Activated CD4-positive, CD25-positive, alpha-beta regulatory T cell (primary cell): ENCODE data around the gene MRPL50.

Experiments used
- DNase-seq, 4 experiments: peaks; one replicate each; lab custom pipeline; 2025; lab: John Stamatoyannopoulos, UW

Gene MRPL50

DNA sequence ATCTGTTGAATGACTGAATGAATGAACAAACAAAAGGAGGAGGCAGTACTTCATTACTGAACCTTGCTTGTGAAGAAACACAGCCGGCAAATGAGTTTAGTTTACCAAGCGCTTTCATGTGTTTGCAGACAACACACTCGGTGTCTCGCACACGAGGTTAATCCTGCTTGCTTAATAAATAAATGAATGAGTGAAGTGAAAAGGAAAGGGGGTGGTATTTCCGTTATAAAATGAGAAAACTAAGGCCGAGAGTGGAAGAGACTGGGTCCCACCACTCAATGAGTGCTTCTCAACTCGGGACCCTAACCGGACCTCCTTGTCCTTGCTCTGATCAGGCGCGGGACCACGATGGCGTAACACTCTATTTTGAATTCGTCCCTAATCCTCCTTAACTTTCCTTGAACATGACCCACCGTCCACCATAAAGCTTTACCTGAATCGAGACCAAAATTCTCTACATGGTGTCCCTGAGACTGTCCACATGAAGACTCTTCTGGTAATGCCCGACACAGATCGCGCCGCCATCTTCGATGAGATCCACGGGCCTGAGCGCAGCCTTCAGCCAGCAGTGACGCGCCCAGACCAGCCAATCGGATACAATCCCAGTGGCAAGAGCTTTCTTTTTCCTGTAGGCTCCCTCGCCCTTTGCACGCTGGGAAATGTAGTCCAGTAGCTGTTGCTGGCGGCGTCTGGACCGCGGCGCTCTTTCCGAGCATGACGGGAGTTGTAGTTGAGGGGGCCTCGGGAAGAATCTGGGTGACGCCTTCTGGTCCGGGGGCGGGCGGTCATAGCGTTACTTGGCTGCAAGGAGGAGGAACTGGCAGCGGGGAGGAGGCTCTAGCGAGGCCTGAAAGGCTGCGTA lies at the start of gene MRPL50, which contains the start of gene ZNF189:
MRPL50 (minus strand) TSS at position 551 of the 862 bp plus-strand sequence; CDS start at position 525, 26 bp downstream.
ZNF189 (plus strand) TSS at position 784 of the 862 bp plus-strand sequence. CDS start 306 bp downstream, outside the sequence.
- peak; percentile 91 to 93 (median 92) for DNase-seq

DNA sequence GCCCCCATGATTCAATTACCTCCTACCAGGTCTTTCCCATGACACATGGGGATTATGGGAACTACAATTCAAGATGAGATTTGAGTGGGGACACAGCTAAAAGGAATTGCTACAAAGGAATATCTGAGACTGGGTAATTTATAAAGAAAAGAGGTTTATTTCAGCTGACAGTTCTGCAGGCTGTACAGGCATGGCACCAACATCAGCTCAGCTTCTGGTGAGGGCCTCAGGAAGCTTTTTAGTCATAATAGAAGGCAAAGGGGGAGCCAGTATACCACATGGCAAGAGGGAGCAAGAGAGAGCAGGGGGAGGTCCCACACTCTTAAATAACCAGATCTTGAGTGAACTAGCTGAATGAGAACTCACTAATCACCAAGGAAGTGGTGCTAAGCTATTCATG lies 48.3 kb upstream of the MRPL50 start:
- no peak for DNase-seq

DNA sequence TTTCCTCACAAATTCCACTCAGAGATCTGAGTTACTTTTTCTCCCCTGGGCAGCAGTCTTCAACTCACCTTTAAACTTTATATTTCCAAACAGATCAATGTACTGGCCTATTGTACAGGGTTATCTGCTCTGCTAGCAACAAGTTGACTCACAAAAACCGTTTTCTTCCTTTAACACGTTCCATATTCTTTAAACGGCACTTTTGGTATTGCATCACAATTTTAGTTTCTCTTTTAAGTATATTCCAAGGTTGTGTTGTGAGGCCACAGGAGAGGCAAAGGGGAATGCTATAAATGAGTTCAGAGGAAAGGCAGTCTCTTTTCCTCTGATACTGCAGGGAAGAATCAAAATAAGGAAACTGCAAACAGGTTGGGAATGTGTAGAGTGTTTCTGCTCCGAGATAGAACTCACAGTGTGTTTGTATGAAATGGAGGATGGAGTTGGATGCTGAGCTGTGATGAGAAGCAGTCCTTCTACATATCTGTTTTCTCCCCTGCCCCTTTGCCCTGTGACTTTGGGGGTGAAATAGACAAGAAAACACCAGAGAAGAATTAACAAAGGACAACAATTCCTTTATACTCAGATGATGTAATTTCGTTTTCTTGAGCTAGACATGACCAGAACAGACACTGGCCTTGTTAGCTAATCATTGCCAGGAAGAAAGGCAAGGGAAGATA lies 47.1 kb upstream of the MRPL50 start:
- no peak for DNase-seq

DNA sequence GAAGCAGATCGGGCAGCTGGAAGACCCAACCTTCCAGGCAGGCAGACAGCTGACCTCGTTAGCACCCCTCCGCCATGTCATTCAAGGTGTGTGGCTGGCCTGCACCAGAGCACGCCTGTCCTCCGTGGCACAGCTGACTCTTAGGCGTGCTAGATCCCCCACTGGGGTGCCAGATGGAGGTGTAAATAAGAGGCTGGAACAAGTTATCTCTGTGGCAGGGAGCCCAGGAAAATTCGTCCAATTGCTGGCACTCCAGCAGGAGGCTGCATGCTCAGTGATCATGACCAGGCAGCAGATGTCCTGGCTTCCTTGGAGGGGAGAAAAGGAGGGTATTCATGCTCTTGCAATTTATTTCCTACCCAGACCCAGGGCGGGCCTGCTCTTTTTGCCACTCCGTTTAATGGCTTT lies 45.0 kb upstream of the MRPL50 start:
- no peak for DNase-seq

DNA sequence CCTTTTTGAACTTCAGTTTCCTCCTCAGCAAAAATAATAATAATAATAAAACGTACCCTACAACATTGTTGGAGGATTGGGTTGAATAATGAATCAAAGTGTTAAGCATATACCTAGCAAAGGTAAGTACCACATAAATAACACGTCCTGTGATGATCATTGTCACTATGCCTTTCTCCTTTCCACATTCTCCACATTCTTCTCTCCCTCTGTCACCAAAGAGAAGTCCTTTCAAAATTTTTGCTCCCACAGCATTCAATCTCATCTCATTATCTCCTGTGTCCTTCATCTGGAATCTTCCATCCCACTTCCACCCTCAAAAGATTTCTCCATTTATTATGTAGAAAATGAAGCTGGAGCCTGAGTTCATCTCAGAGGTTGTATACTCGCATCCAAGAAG lies 44.3 kb upstream of the MRPL50 start:
- no peak for DNase-seq

DNA sequence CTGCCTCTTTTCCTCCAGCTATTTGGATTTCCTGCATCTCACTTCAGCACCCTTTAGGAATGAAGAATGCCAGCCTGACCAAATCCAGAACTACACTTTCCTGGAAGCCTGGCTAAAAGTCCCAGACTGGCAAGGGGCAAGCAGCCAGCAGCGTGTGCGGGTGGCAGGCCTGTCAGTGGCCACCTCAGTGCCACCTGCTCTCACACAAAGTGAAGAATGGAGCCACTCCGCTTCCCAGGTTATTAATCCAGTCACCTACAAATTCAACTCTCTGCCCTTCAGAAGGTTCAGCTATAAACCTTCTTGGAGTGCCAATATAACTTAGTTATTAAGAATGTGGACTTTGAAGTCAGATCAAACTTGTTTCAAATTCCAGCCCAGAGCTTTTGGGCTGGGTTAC lies 43.9 kb upstream of the MRPL50 start:
- no peak for DNase-seq

DNA sequence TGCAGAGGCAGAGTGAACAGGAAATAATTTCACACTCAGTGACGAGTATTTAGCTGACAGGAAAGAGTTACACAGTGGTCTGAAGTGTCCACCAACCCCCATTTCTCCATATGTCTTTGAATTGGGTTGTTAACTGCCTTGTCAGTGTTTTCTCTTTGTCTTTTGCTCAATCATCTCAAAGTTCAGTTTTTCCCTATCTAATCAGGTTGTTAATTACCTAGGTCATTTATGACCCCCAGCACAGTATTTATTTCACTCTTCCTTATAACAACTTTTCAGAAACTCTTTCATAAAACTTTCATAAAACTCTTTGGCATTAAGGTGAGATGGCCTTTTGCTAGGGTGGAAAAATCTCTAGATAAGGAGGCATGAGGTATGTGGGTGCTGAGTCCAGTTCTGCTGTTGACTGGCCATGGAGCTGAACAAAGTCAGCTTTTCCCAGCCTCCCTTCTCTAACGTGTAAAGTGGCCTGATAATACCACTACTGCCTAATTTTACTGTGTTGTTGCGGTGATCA lies 42.4 kb upstream of the MRPL50 start:
- DNase-seq: no peak

DNA sequence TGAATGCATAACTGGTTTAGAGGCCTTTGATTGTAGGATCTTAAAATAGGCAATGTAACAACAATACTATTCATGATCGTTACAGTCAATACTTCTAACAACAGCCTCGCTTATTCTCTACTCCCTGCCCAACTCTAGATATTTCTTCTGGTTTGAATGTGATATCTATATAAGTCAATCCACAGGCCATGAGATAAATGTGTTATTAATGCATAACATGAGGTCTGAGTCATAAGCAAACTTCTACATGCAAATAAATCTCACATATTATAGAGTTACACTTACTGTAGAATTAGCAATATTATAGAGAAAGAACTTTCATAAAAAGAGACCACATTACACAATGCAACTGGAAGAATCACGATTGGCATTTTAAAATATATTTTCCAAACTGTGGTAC lies 40.1 kb upstream of the MRPL50 start:
- DNase-seq: no peak

DNA sequence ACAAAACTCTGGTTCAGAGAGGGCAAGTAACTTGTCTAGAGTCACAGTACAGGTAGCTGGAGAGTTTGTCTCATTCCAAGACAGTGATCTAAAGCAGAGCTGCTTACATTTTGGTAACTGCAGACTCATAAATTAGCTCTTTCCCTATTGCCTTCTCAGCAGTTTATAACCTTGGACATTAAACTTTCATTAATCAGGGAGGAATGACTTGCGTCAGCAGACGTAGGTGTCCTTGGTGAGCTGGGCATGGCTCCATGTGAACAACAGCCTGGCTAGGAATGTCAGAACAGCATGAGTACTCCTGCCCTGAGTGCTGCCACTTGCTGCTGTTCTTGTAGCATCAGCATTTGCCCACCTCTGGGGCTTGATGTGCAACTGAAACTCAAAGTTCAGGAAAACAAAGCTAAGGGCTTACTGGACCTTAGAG lies 39.4 kb upstream of the MRPL50 start:
- no peak for DNase-seq

DNA sequence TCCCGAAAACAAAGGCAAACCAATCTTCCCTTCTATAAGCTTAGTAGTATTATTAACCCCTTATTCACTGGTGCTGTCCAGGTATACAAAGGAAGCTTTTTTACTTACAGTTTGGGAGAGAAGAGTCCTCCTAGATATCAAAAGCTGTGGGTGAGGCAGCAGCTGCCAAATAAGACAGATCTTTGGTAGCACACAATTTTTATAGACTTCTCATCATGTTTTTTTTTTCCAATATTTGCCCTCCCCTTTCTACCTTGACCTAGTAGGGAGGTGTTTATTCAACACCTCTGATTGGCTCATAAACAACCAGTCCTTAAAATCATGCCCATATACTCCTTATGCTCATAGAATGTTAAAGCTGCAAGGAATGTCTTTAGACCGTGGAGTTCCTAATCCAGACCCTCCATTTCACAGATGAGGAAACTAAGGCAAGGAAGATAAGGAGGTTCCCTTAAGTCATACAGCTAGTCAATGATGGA lies 37.2 kb upstream of the MRPL50 start, which contains the start of gene ALDOB:
ALDOB (minus strand) TSS at position 174 of the 479 bp plus-strand sequence. CDS start 4,887 bp downstream, outside the sequence.
- DNase-seq: no peak

DNA sequence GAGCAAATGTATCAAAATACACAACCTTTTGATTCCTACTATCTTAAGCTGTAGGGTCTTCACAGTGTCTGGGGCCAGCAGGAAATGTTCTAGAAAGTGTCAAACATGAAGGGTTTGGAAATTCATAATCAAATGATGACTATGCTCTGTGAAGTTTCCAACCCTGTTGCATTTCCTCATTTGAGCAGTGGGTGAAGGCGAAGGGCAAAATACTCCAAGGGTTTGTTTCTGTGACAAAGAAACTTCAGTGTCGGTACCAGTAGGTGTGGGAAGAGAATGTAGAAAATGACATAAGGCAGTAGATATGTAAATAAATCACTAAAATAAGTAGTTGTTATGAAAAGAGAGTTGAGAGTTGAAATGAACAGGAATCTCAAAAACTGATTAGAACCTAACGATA lies 36.6 kb upstream of the MRPL50 start:
- no peak for DNase-seq

DNA sequence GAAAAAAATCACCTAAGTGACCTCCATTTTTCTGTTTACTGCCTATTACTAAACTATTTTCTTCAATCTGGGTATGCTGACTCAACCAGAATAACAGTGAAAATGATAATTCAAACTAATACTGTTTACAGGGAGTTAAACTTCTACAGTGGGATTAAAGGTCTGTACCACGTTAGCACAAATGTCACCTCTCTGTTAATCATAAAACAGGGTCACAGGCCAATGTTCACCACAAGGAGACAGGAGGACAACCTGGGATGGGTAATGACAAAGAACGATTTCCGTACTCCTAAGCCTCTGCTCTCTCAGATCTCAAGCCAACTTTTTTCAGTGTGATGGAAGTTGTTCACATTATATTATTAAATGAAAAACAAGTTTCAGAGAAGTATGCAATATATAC lies 34.8 kb upstream of the MRPL50 start:
- no peak for DNase-seq

DNA sequence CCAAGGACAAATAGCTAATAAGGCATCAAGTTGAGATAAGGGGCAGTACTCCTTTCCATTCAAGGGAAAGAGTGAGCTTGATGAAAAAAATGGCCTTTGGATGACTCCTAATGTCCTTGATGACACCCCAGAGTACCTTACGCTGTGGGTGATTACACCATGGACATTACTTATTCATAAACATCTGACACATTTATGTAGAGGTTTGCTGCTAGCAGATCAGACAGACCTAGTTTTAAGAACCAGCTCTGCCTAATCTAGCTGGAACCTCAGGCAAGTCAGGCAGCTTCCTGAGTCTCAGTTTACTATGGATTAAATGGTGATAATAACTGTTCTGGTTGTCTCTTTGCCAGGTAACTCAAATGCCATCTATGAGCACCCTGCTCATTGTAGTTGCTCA lies 34.3 kb upstream of the MRPL50 start:
- DNase-seq: no peak

DNA sequence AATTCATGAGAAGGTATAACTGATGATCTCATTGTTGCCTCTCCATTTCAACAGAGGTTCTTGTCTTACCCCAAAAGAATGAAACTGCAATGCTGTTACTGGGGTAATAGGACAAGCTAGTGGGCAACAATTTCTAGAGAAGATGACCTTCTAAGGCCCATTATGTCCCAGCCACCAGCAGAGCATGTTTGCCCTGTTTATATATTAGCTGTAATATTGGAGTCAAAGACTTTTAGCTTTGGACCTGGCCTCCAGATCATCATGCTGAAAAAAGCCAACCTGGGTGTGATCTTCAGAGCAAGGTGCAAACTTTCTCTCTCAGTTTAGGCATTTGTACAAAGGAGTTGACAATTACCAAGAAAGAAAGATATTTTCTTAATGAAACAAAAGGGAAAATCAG lies 33.8 kb upstream of the MRPL50 start:
- no peak for DNase-seq

DNA sequence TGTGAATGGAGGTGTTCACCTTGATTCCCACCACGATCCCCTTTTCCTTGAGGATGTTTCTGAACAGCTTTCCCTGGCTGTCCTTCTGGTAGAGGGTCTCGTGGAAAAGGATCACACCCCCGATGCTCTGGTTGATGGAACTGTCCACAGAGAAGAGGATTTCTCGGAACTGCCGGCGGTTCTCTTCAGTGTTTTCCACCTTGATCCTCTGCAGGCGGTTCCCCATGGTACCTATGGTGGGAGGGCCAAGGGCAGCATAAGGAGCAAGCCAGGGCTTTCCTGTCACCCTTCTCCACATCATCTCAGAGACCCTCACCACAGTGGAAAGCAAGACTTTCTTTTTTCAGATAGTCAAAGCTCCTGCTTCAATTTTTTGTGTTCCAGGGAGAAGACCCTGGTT lies 31.3 kb upstream of the MRPL50 start:
- DNase-seq: no peak

DNA sequence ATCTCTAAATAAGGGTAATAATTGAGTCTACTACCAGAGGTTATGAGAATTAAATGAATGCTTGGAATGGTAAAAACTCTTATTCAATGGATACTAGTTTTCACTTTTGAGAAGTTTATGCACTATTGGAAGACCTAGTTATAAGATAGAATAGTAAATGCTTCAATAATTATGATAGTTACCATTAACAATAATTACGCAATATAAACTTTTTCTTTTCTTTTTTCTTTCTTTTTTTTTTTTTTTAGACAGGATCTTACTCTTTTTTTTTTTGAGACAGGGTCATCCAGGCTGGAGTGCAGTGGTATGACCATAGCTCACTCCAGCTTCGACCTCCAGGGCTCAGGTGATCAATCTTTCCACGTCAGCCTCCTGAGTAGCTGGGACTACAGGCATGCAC lies 30.5 kb upstream of the MRPL50 start:
- no peak for DNase-seq

DNA sequence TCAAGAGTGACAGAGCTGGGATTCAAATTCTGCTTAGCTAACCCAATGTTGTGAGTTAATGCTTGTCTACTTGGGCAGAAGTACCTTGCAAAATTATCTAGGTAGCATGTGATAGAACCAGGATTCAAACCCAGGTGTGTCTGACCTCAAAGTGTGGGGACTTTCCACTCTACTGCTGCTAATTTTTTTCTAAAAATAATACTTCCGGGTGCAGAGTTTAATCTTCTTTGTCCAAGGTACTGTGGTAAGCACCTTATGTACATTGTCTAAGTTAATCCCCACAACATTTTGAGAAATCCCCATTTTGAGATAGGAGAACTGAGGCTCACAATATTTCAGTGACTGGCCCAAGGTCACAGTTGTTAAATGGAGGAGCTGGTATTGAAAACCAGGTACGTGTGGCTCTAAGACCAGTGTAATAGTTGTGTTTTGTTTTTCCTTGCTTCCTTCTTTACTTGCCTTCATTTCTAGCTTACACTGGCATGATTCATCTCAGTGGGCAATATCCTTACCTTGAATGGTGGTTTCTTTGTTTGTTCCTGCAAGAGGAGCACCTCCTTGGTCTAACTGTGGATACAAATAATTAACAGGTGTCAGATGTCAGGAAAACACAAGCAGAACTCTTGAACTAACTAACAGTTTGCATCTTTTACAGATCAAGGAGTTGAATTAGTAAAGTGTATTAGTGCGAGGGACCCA lies 29.7 kb upstream of the MRPL50 start:
- no peak for DNase-seq

DNA sequence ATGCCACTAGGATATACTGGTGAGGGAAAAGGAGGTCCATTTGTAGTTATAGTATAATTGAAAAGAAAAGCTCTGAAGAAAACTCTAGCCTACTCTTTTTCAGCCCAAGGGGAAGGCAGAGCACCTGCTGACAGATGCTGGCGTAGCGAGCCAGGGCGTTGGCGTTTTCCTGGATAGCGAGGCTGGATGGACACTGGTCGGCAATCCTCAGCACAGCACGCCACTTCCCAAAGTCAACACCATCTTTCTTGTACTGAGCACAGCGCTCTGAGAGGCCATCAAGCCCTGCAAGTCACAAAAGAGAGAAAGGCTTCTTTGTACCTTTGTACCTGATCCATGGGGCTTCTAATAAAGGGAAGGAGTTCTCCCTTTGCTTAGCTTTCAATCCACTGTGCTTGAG lies 28.9 kb upstream of the MRPL50 start:
- no peak for DNase-seq

DNA sequence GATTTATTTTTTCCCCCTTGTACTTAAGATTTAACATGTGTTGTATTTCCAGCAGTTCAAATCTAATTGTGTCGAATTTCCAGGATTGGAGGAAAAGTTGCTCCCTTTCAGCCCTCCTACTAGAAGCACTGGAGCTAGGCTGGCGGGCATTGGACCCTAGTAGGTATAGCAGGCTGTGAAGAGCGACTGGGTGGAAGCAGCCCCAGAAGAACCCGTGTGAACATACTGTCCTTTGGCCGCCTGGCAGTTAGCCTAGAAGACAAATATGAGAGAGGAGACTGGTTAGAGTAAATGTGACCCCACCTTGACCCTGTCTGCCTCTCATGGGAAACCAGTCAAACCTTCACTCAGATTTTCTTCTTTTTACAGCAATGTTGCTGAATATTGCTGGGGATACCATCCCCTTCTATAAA lies 23.2 kb upstream of the MRPL50 start:
- DNase-seq: no peak

DNA sequence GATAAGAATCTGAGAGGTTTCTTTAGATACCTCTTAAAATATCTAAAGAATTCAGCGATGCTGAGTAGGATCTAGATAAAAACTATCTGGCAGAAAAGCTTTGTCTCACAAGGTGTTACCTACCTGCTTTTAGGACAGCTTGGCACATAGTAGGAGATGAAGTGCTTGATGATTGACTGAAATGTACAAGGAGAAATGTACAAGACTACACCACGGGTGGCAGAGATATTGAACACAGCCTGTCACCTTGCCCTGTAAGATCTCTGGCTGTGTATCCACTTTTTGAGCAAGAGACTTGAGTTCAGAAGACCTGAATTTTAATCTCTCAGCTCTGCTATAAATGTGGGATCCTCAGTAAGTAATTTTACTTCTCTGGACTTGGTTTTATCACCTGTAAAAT lies 21.4 kb upstream of the MRPL50 start:
- no peak for DNase-seq

DNA sequence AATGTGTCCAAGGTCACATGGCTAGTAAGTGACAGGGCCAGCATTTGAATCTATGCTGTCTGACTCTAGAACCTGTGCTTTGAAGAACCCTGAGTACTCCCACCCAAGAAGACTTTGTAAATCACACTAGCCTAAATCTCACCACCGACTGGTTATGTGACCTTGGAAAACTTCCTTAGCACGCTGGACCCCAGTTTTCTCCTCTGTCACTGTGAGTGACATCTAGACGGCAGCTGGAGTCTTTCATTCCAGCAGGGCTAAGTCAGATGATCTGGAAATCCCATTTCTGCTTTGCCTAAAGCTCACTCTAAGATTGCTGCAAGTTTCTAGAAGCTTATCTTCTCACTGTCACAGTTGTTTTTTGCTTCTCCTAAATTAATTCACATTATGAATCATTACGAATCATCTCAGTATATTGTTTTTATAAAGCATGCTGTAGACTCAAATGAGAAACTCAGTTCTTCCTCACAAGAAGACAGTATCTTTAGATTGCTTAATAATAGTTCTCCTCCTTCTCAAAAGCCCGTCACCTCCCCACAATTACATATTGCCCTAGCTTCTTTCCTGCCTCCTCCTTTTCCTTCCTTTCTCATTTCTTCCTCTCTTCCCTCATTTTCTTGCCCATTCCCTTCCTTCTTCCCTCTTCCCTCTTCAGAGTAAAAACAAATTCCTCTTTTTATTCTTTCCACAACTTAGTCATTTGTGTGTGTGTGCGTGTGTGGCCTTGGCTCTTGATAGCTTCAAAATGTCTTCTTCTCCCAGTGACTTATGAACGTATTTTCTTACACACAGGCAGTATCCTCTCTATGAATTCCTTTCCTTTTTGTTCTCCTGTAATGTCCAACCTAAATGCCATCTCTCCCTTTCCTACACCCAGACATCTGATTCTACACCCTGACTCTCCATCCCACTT lies 20.4 kb upstream of the MRPL50 start:
- DNase-seq: no peak
